Measurements from ENCODE around the gene B3GNT5.
"Not testable (repeated sequence)": the region's sequence is repeated elsewhere in the genome, so short reads cannot be mapped to it uniquely, and the experiment has no call there.

Gene B3GNT5

DNA sequence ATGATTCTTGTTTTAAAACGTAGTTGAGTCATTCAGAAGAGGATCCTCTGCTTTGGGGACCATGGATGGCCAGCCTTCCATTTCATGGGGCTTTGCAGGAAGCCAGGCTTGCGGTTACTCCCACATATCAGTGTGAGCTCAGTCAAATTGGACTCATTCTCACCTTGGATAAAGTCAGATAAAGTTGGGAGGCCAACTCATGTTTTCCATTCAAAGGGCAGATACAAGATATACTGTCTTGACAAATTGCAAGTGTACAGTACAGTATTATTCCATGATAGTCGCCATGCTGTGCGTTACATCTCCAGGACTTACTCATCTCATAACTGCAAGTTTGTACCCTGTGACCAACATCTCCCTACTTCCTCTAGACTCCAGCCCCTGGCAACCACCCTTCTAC, 25.5 kb upstream of the B3GNT5 start:
- H3K9me3 ChIP-seq (ENCODE audit: insufficient read depth, low read depth, low read length): no peaks in the 10 kb centered on the region
- H3K4me2 ChIP-seq (ENCODE audit: low read depth, low read length, poor library complexity, severe bottlenecking): no peak overlapping the region
- no peak overlapping the region for H2AFZ ChIP-seq (ENCODE audit: low read length)
- no peak for TF ChIP-seq EZH2phosphoT487 (IDR thresholded peaks at IDR 0.05; ENCODE audit: borderline replicate concordance)
- TF ChIP-seq, protein P1, sequence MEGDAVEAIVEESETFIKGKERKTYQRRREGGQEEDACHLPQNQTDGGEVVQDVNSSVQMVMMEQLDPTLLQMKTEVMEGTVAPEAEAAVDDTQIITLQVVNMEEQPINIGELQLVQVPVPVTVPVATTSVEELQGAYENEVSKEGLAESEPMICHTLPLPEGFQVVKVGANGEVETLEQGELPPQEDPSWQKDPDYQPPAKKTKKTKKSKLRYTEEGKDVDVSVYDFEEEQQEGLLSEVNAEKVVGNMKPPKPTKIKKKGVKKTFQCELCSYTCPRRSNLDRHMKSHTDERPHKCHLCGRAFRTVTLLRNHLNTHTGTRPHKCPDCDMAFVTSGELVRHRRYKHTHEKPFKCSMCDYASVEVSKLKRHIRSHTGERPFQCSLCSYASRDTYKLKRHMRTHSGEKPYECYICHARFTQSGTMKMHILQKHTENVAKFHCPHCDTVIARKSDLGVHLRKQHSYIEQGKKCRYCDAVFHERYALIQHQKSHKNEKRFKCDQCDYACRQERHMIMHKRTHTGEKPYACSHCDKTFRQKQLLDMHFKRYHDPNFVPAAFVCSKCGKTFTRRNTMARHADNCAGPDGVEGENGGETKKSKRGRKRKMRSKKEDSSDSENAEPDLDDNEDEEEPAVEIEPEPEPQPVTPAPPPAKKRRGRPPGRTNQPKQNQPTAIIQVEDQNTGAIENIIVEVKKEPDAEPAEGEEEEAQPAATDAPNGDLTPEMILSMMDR (conservative IDR thresholded peaks at IDR 0.05; ENCODE audit: low read length): no peak
- H3K27me3 ChIP-seq (ENCODE audit: insufficient read depth, low read length, poor library complexity, severe bottlenecking): no peaks in the 10 kb centered on the region
- no peaks in the 10 kb centered on the region for H4K20me1 ChIP-seq (ENCODE audit: insufficient read depth, low read length, poor library complexity, severe bottlenecking)
- no peaks in the 10 kb centered on the region for H3K36me3 ChIP-seq (ENCODE audit: insufficient read depth, low read length)
- no peaks in the 10 kb centered on the region for H3K79me2 ChIP-seq (ENCODE audit: insufficient read depth, low read length)
- no peaks in the 10 kb centered on the region for H3K9me2 ChIP-seq (replicated peaks; ENCODE audit: low read depth, low read length)
- H3K4me3 ChIP-seq (ENCODE audit: low read length, poor library complexity, severe bottlenecking): no peak overlapping the region
- H3K4me1 ChIP-seq (ENCODE audit: insufficient read depth, low read length, poor library complexity, severe bottlenecking): peaks cover 3% of the 10 kb centered on the region
- H3K9ac ChIP-seq (ENCODE audit: low read depth, low read length, poor library complexity, severe bottlenecking): no peak overlapping the region
- no peaks in the 10 kb centered on the region for H3F3A ChIP-seq (ENCODE audit: low read depth)

GRCh38 chr3:183229178-183229577, 23.9 kb upstream of the B3GNT5 start:
- H3F3A ChIP-seq (ENCODE audit: low read depth): no peaks in the 10 kb centered on the region
- H3K79me2 ChIP-seq (ENCODE audit: insufficient read depth, low read length): no peaks in the 10 kb centered on the region
- H4K20me1 ChIP-seq (ENCODE audit: insufficient read depth, low read length, poor library complexity, severe bottlenecking): no peaks in the 10 kb centered on the region

GRCh38 chr3:183230251-183230650, 22.8 kb upstream of the B3GNT5 start:
- H4K20me1 ChIP-seq (ENCODE audit: insufficient read depth, low read length, poor library complexity, severe bottlenecking); H3K9me3 ChIP-seq (ENCODE audit: insufficient read depth, low read depth, low read length); H3K4me1 ChIP-seq (ENCODE audit: insufficient read depth, low read length, poor library complexity, severe bottlenecking); H3K4me3 ChIP-seq (ENCODE audit: low read length, poor library complexity, severe bottlenecking); H2AFZ ChIP-seq (ENCODE audit: low read length); H3K79me2 ChIP-seq (ENCODE audit: insufficient read depth, low read length); H3K27me3 ChIP-seq (ENCODE audit: insufficient read depth, low read length, poor library complexity, severe bottlenecking); H3K9ac ChIP-seq (ENCODE audit: low read depth, low read length, poor library complexity, severe bottlenecking); H3F3A ChIP-seq (ENCODE audit: low read depth); H3K9me2 ChIP-seq (replicated peaks; ENCODE audit: low read depth, low read length); H3K4me2 ChIP-seq (ENCODE audit: low read depth, low read length, poor library complexity, severe bottlenecking); H3K36me3 ChIP-seq (ENCODE audit: insufficient read depth, low read length): not testable (repeated sequence)

More at GRCh38 chr3:183229178-183229577, 23.9 kb upstream of the B3GNT5 start:
- no peak overlapping the region for H3K9ac ChIP-seq (ENCODE audit: low read depth, low read length, poor library complexity, severe bottlenecking)
- no peak overlapping the region for H2AFZ ChIP-seq (ENCODE audit: low read length)
- peaks cover 3% of the 10 kb centered on the region for H3K4me1 ChIP-seq (ENCODE audit: insufficient read depth, low read length, poor library complexity, severe bottlenecking)
- no peak overlapping the region for H3K4me2 ChIP-seq (ENCODE audit: low read depth, low read length, poor library complexity, severe bottlenecking)
- H3K36me3 ChIP-seq (ENCODE audit: insufficient read depth, low read length): no peaks in the 10 kb centered on the region
- H3K27me3 ChIP-seq (ENCODE audit: insufficient read depth, low read length, poor library complexity, severe bottlenecking): no peaks in the 10 kb centered on the region
- TF ChIP-seq EZH2phosphoT487 (IDR thresholded peaks at IDR 0.05; ENCODE audit: borderline replicate concordance): no peak
- TF ChIP-seq, protein P1 (conservative IDR thresholded peaks at IDR 0.05; ENCODE audit: low read length): no peak
- no peaks in the 10 kb centered on the region for H3K9me2 ChIP-seq (replicated peaks; ENCODE audit: low read depth, low read length)
- no peaks in the 10 kb centered on the region for H3K9me3 ChIP-seq (ENCODE audit: insufficient read depth, low read depth, low read length)
- H3K4me3 ChIP-seq (ENCODE audit: low read length, poor library complexity, severe bottlenecking): no peak overlapping the region

DNA sequence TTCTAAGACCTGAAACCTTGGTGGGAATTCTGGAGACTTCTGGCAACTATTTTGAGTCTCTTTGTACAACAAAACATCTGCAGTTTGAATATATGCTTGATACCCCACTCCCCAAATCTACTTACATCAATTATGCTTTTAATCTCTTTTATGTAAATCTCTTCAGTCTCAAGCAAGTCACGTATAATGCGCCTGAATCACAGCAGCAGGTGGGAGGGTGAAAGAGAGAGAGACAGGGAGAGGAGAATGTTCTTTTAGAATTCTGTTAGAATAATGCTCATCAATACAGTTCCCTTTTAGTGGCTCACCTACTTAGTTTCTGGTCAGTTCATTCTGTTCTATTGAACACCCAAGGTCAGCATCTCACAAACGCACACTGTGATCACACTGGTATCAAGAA, 22.2 kb upstream of the B3GNT5 start:
- Histone ChIP-seq H3K79me2 (ENCODE audit: insufficient read depth, low read length) (no peaks in the 10 kb centered on the region), H3K9me2 (replicated peaks; ENCODE audit: low read depth, low read length) (no peaks in the 10 kb centered on the region), H4K20me1 (ENCODE audit: insufficient read depth, low read length, poor library complexity, severe bottlenecking) (no peaks in the 10 kb centered on the region), H3K4me2 (ENCODE audit: low read depth, low read length, poor library complexity, severe bottlenecking) (no peak overlapping the region), H3K9ac (ENCODE audit: low read depth, low read length, poor library complexity, severe bottlenecking) (no peak overlapping the region), H2AFZ (ENCODE audit: low read length) (no peak overlapping the region), H3K36me3 (ENCODE audit: insufficient read depth, low read length) (no peaks in the 10 kb centered on the region), H3K4me1 (ENCODE audit: insufficient read depth, low read length, poor library complexity, severe bottlenecking) (no peaks in the 10 kb centered on the region), H3K9me3 (ENCODE audit: insufficient read depth, low read depth, low read length) (no peaks in the 10 kb centered on the region), H3K27me3 (ENCODE audit: insufficient read depth, low read length, poor library complexity, severe bottlenecking) (no peaks in the 10 kb centered on the region), H3K4me3 (ENCODE audit: low read length, poor library complexity, severe bottlenecking) (no peak overlapping the region), H3F3A (ENCODE audit: low read depth) (no peaks in the 10 kb centered on the region)
- no peak for TF ChIP-seq EZH2phosphoT487 (IDR thresholded peaks at IDR 0.05; ENCODE audit: borderline replicate concordance)
- TF ChIP-seq, protein P1 (conservative IDR thresholded peaks at IDR 0.05; ENCODE audit: low read length): no peak
